SJCRH30 (cell line): ENCODE measurements around the gene PSME1. TPM values are rescaled to one million over a fixed set of nuclear protein-coding genes. Genes with fewer than 3 reads are reported as not detected.

ENCODE experiments used
- DNase-seq, 2 experiments: peaks; one replicate each; pipeline ENCODE4 v3.0.0-alpha.2; 2015 to 2020
- H3K27ac ChIP-seq: fragments of 250-450 bp; sonication (Bioruptor Pico); 2 replicates; pipeline ENCODE4 v1.5.1; 2020; ENCODE audit warnings: mild to moderate bottlenecking, moderate library complexity
- H3K27me3 ChIP-seq: fragments of 250-450 bp; sonication (Bioruptor Pico); 2 replicates; pipeline ENCODE4 v1.5.1; 2020; ENCODE audit warnings: mild to moderate bottlenecking, moderate library complexity
- H3K36me3 ChIP-seq: fragments of 250-450 bp; sonication (Bioruptor Pico); 2 replicates; pipeline ENCODE4 v1.5.1; 2020; ENCODE audit warnings: mild to moderate bottlenecking, moderate library complexity
- H3K4me1 ChIP-seq: fragments of 250-450 bp; sonication (Bioruptor Pico); 2 replicates; pipeline ENCODE4 v1.5.1; 2020; ENCODE audit warnings: mild to moderate bottlenecking, moderate library complexity
- H3K4me3 ChIP-seq: fragments of 250-450 bp; sonication (Bioruptor Pico); 2 replicates; pipeline ENCODE4 v1.5.1; 2020; ENCODE audit warnings: mild to moderate bottlenecking, moderate library complexity
- H3K9me3 ChIP-seq: fragments of 250-450 bp; sonication (Bioruptor Pico); replicated peaks from 2 replicates; pipeline ENCODE4 v1.5.1; 2020; ENCODE audit warnings: mild to moderate bottlenecking, moderate library complexity
- total RNA-seq: library from RNA; depleted of rRNA; stranded (reverse); fragments of >200 nt; shearing (Covaris generic); gene quantifications from 2 replicates; pipeline ENCODE4 v1.2.3, GENCODE V29; 2014; rRNA removed

The PSME1 gene
- 118 and 120 TPM in 2 replicates for total RNA-seq

- Histone ChIP-seq H3K27me3 (no peaks in the 10 kb centered on the region), H3K27ac (peak within 1 kb of the TSS; percentile 52; the same call in 1 of the 2 replicates), H3K4me1 (peaks cover 19% of the 10 kb centered on the region; the same call in 1 of the 2 replicates), H3K36me3 (peaks cover 41% of the 10 kb centered on the region), H3K4me3 (peak within 1 kb of the TSS; percentile 83), H3K9me3 (no peaks in the 10 kb centered on the region)
- peak; percentile 93 to 95 for DNase-seq
Observed at GRCh38 chr14:24135834-24136683, at the start of gene PSME1. PSME1 (plus strand) TSS chr14:24136194; CDS start chr14:24136263, 69 bp downstream.

DNA sequence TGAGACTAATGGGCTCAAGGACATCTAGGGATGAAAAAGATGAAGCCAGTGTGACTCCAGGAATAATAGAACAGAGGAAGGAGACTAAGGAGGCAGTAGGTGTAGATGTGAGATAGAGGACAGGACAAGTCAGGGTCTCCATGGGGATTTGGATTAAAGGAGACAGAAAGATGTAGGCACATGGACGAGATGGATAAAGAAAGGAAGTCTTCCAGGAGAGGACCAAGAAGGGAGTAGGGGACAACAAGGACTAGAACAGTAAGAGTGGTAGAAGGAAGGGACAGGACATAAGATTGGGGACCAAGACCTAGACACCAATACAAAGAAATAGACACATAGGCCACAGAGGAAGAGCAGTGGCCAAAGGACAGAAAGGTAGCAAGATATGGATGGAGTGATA lies 49.0 kb upstream of the PSME1 start:
- Histone ChIP-seq H3K4me1 (peaks cover 8% of the 10 kb centered on the region; the same call in 1 of the 2 replicates), H3K9me3 (no peaks in the 10 kb centered on the region), H3K4me3 (no peak overlapping the region), H3K27me3 (no peaks in the 10 kb centered on the region), H3K27ac (no peak overlapping the region; the same call in 1 of the 2 replicates), H3K36me3 (no peaks in the 10 kb centered on the region)
- DNase-seq: no peak

DNA sequence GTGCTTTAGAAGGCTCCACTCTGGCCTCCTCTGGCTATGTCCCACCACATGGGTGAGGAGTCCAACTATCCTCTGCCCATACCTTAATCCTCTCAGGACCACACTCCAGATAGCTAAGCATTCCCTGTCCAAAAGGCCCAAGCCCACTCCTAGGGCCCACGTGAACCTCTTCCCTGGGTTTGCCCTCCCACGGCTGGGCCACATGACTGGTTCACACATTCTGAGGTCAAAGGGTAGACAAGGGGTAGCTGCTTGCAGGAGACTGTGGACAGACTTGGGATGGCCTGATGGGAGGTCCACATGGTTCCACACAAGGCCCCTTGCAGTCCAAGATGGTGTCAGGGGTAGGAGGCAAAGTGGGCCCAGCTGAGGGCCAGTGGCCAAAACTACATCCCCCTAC lies 47.9 kb upstream of the PSME1 start:
- H3K27ac ChIP-seq: no peak overlapping the region
- H3K9me3 ChIP-seq: no peaks in the 10 kb centered on the region
- peaks cover 8% of the 10 kb centered on the region; the same call in 1 of the 2 replicates for H3K4me1 ChIP-seq
- H3K36me3 ChIP-seq: no peaks in the 10 kb centered on the region
- no peak for DNase-seq
- no peaks in the 10 kb centered on the region for H3K27me3 ChIP-seq
- no peak overlapping the region for H3K4me3 ChIP-seq

GRCh38 chr14:24089890-24090289 lies 46.1 kb upstream of the PSME1 start:
- no peak overlapping the region for H3K4me3 ChIP-seq
- no peaks in the 10 kb centered on the region for H3K36me3 ChIP-seq
- no peak overlapping the region for H3K27ac ChIP-seq
- no peaks in the 10 kb centered on the region for H3K9me3 ChIP-seq
- DNase-seq: no peak
- H3K4me1 ChIP-seq: peaks cover 11% of the 10 kb centered on the region; the same call in 1 of the 2 replicates
- H3K27me3 ChIP-seq: no peaks in the 10 kb centered on the region

- Histone ChIP-seq H3K4me3 (no peak overlapping the region), H3K9me3 (no peaks in the 10 kb centered on the region), H3K36me3 (no peaks in the 10 kb centered on the region; the same call in 1 of the 2 replicates), H3K27me3 (no peaks in the 10 kb centered on the region), H3K27ac (no peak overlapping the region), H3K4me1 (peaks cover 13% of the 10 kb centered on the region)
- DNase-seq: no peak
Observed at GRCh38 chr14:24092110-24092504, 43.9 kb upstream of the PSME1 start.

GRCh38 chr14:24092505-24093206 lies 43.3 kb upstream of the PSME1 start:
- H3K36me3 ChIP-seq: no peaks in the 10 kb centered on the region; the same call in 1 of the 2 replicates
- H3K4me3 ChIP-seq: no peak overlapping the region
- peaks cover 10% of the 10 kb centered on the region for H3K4me1 ChIP-seq
- no peaks in the 10 kb centered on the region for H3K27me3 ChIP-seq
- no peaks in the 10 kb centered on the region for H3K9me3 ChIP-seq
- DNase-seq: no peak
- no peak overlapping the region for H3K27ac ChIP-seq

GRCh38 chr14:24093207-24093900 lies 42.6 kb upstream of the PSME1 start:
- no peak for DNase-seq
- Histone ChIP-seq H3K27ac (peak overlapping the region; percentile 12; the same call in 1 of the 2 replicates), H3K4me3 (peak overlapping the region; percentile 85), H3K4me1 (peaks cover 10% of the 10 kb centered on the region), H3K9me3 (no peaks in the 10 kb centered on the region), H3K27me3 (no peaks in the 10 kb centered on the region), H3K36me3 (no peaks in the 10 kb centered on the region; the same call in 1 of the 2 replicates)

- no peaks in the 10 kb centered on the region for H3K27me3 ChIP-seq
- H3K9me3 ChIP-seq: no peaks in the 10 kb centered on the region
- DNase-seq: peak; percentile 96
- no peaks in the 10 kb centered on the region; the same call in 1 of the 2 replicates for H3K36me3 ChIP-seq
- peak within 1 kb of the TSS; percentile 85 for H3K4me3 ChIP-seq
- peak within 1 kb of the TSS; percentile 67 for H3K27ac ChIP-seq
- H3K4me1 ChIP-seq: peaks cover 10% of the 10 kb centered on the region
Observed at GRCh38 chr14:24093901-24094840, 41.8 kb upstream of the PSME1 start, which contains the start of gene PCK2. PCK2 (plus strand) TSS chr14:24094311; CDS start chr14:24094406, 95 bp downstream.

DNA sequence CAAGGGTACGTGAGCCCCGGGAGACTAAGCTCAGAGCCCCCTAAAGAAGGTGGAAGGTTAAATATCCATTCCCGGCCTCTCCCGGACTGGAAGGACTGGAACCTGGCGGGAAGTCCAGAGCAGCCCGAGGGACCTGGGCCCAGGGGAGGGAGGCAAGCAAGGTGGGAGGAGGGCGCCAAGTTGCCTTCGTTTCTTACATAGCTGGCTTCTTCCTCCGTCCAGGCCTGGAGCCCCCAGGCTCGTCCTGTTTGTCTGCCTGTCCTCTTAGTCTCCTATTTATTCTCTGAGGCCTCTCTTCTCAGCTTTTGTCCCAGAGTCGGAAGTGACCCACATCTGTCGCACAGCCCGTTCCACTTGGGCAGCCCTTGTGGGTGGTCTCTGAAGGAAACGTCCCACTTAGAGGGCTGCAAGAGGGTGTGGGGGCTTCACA lies 41.1 kb upstream of the PSME1 start:
- Histone ChIP-seq H3K4me1 (peaks cover 10% of the 10 kb centered on the region), H3K4me3 (peak overlapping the region; percentile 85), H3K27me3 (no peaks in the 10 kb centered on the region), H3K36me3 (peaks cover 3% of the 10 kb centered on the region), H3K9me3 (no peaks in the 10 kb centered on the region), H3K27ac (peak overlapping the region; percentile 67)
- peak in 1 of 2 experiments; percentile 30 for DNase-seq

GRCh38 chr14:24095271-24096068 lies 40.5 kb upstream of the PSME1 start:
- Histone ChIP-seq H3K27me3 (no peaks in the 10 kb centered on the region), H3K27ac (peak overlapping the region; percentile 67), H3K4me3 (peak overlapping the region; percentile 85), H3K36me3 (peaks cover 6% of the 10 kb centered on the region), H3K9me3 (no peaks in the 10 kb centered on the region), H3K4me1 (peaks cover 10% of the 10 kb centered on the region)
- peak; percentile 83 to 85 for DNase-seq

DNA sequence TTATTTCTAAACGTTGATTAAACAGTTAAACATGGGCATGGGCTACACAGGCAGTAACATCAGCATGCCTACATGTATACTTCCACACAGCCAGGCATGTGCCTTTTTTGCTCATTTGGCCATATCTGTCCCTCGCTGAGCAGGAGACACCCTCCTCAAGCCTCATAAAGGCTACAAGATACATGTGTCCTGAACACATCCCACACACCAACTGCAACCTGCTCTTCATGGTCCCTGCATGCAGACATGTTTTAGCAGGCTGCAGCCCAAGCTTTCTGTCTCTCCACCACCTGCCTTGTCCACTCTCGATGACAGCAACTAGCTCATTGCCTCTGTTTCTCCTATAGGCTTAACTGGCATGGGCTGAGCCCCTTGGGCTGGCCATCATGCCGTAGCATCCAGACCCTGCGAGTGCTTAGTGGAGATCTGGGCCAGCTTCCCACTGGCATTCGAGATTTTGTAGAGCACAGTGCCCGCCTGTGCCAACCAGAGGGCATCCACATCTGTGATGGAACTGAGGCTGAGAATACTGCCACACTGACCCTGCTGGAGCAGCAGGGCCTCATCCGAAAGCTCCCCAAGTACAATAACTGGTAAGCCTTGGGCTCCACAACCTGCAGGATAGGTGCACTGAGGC lies 39.3 kb upstream of the PSME1 start:
- H3K27ac ChIP-seq: no peak overlapping the region
- peaks cover 10% of the 10 kb centered on the region for H3K4me1 ChIP-seq
- no peaks in the 10 kb centered on the region for H3K27me3 ChIP-seq
- peaks cover 6% of the 10 kb centered on the region for H3K36me3 ChIP-seq
- H3K9me3 ChIP-seq: no peaks in the 10 kb centered on the region
- H3K4me3 ChIP-seq: no peak overlapping the region
- DNase-seq: no peak

GRCh38 chr14:24098229-24098926 lies 37.6 kb upstream of the PSME1 start:
- peaks cover 10% of the 10 kb centered on the region for H3K36me3 ChIP-seq
- H3K9me3 ChIP-seq: no peaks in the 10 kb centered on the region
- no peak for DNase-seq
- H3K27ac ChIP-seq: no peak overlapping the region
- no peak overlapping the region for H3K4me3 ChIP-seq
- H3K4me1 ChIP-seq: peaks cover 10% of the 10 kb centered on the region
- H3K27me3 ChIP-seq: no peaks in the 10 kb centered on the region
